NCI-H748 (cell line): Measurements from ENCODE around the gene TSPAN12.

ENCODE experiments used
- DNase-seq: peaks from one replicate; lab custom pipeline; 2025; ENCODE audit not compliant: unreplicated experiment; lab: John Stamatoyannopoulos, UW

Gene TSPAN12

GRCh38 chr7:120760851-120761250 is 97.1 kb downstream of the TSPAN12 start:
- DNase-seq = no peak

- DNase-seq = no peak
These were observed 97.9 kb downstream of the TSPAN12 start for GRCh38 chr7:120760050-120760449.

- DNase-seq = peak; percentile 59
These were observed 114.8 kb downstream of the TSPAN12 start for GRCh38 chr7:120743128-120743527.

- peak; percentile 93 for DNase-seq
These were observed 115.6 kb downstream of the TSPAN12 start for GRCh38 chr7:120742372-120742771.

- DNase-seq = peak; percentile 79
These were observed 116.4 kb downstream of the TSPAN12 start for GRCh38 chr7:120741371-120742042.

- DNase-seq = peak; percentile 76
These were observed 117.6 kb downstream of the TSPAN12 start for GRCh38 chr7:120740348-120740747.

GRCh38 chr7:120738816-120739215 is 119.1 kb downstream of the TSPAN12 start:
- peak; percentile 43 for DNase-seq
